PC-9 (cell line): Measurements from ENCODE around the gene GRIA1. TPM values are rescaled to one million over a fixed set of nuclear protein-coding genes. Genes with fewer than 3 reads are reported as not detected.

Experiments used
- BruUV-seq: library from RNA; stranded (reverse); fragments of 400-500 nt; replicated peaks from 2 replicates; lab custom pipeline; 2021; lab: Mats Ljungman, UMichigan
- CTCF ChIA-PET: fragments of 300-600 bp; sonication (Branson Sonifier 250); formaldehyde crosslinking; loops from one replicate; lab custom pipeline; 2022; ENCODE audit warnings: antibody characterized with exemption; lab: Charles Lee
- POLR2A ChIA-PET: fragments of 300-600 bp; sonication (Branson Sonifier 250); formaldehyde crosslinking; loops from one replicate; lab custom pipeline; 2022; ENCODE audit warnings: antibody characterized with exemption; ENCODE audit not compliant: unreplicated experiment; lab: Charles Lee
- DNase-seq, 2 experiments: peaks; one replicate each; pipeline versions ENCODE4 v3.0.0 to v3.0.0-alpha.2; 2015 to 2022; ENCODE audit warnings: mixed read lengths in 1 of 2
- H2AFZ ChIP-seq: fragments of 200-600 bp; sonication (generic); 2 replicates; pipeline ENCODE4 v1.8.1; 2017; ENCODE audit warnings: antibody characterized with exemption
- H3F3A ChIP-seq: fragments of 200-600 bp; sonication (generic); 2 replicates; pipeline ENCODE4 v1.8.1; 2017; ENCODE audit warnings: antibody characterized with exemption, mild to moderate bottlenecking, low read depth; ENCODE audit not compliant: insufficient read depth
- H3K27ac ChIP-seq: fragments of 200-600 bp; sonication (generic); 2 replicates; pipeline ENCODE4 v1.6.1; 2016; ENCODE audit warnings: mixed run types
- H3K27me3 ChIP-seq: fragments of 200-600 bp; sonication (generic); 2 replicates; pipeline ENCODE4 v1.6.1; 2016; ENCODE audit warnings: low read depth, mixed run types; ENCODE audit not compliant: insufficient read depth
- H3K36me3 ChIP-seq: fragments of 200-600 bp; sonication (generic); 2 replicates; pipeline ENCODE4 v1.6.1; 2016; ENCODE audit warnings: low read depth, mixed run types
- H3K4me1 ChIP-seq: fragments of 200-600 bp; sonication (generic); replicated peaks from 2 replicates; pipeline ENCODE4 v1.6.1; 2016; ENCODE audit warnings: mixed run types; ENCODE audit not compliant: insufficient read depth
- H3K4me2 ChIP-seq: fragments of 200-600 bp; sonication (generic); 2 replicates; pipeline ENCODE4 v1.6.1; 2017; ENCODE audit warnings: mixed run types
- H3K4me3 ChIP-seq: fragments of 200-600 bp; sonication (generic); 2 replicates; pipeline ENCODE4 v1.6.1; 2016; ENCODE audit warnings: mixed run types
- H3K79me2 ChIP-seq: fragments of 200-600 bp; sonication (generic); 2 replicates; pipeline ENCODE4 v1.6.1; 2017; ENCODE audit warnings: low read depth, mixed run types
- H3K9me2 ChIP-seq: fragments of 200-600 bp; sonication (generic); 2 replicates; pipeline ENCODE4 v1.8.1; 2017; ENCODE audit warnings: mild to moderate bottlenecking; ENCODE audit not compliant: insufficient read depth
- H3K9me3 ChIP-seq: fragments of 200-600 bp; sonication (generic); 2 replicates; pipeline ENCODE4 v1.8.1; 2016; ENCODE audit warnings: low read depth; ENCODE audit not compliant: insufficient read depth
- H4K20me1 ChIP-seq: fragments of 200-600 bp; sonication (generic); 2 replicates; pipeline ENCODE4 v1.8.1; 2017; ENCODE audit not compliant: insufficient read depth
- CTCF ChIP-seq: fragments of 200-600 bp; sonication (generic); conservative IDR thresholded peaks from 2 replicates; pipeline ENCODE4 v1.6.1; 2017; ENCODE audit warnings: mixed run types, antibody characterized with exemption, mild to moderate bottlenecking, moderate library complexity
- EZH2 ChIP-seq: fragments of 200-600 bp; sonication (generic); IDR thresholded peaks from 2 replicates; pipeline ENCODE4 v1.8.0; 2017; ENCODE audit warnings: antibody characterized with exemption, low read depth
- intact Hi-C: fragments of 100-400 bp; cut with micrococcal nuclease; formaldehyde crosslinking; loops from one replicate; pipeline ENCODE4 v1.10.0; 2022; ENCODE audit not compliant: unreplicated experiment
- total RNA-seq: library from RNA; stranded (reverse); gene quantifications from 2 replicates; pipeline ENCODE4 v1.2.3, GENCODE V29; 2021

GRIA1 gene
- total RNA-seq, 1 experiment from 2014 or later = not detected

- no TSS peak for BruUV-seq
- intact Hi-C loops = no loop called here
Observed at GRCh38 chr5:153809166-153809565, 318.7 kb downstream of the GRIA1 start.

GRCh38 chr5:153813901-153814300, 323.4 kb downstream of the GRIA1 start:
- no peaks in the 10 kb centered on the region for H3K36me3 ChIP-seq
- H3K79me2 ChIP-seq = no peaks in the 10 kb centered on the region
- H3K9me2 ChIP-seq = no peaks in the 10 kb centered on the region
- DNase-seq = no peak
- H3K27ac ChIP-seq = no peak overlapping the region
- no peak overlapping the region for H3K4me3 ChIP-seq
- POLR2A ChIA-PET = no interaction called here
- no peaks in the 10 kb centered on the region for H4K20me1 ChIP-seq
- no TSS peak for BruUV-seq
- peaks cover 10% of the 10 kb centered on the region; the same call in 1 of the 2 replicates for H3K27me3 ChIP-seq
- no peak overlapping the region for H2AFZ ChIP-seq
- no peak overlapping the region for H3K4me2 ChIP-seq
- TF ChIP-seq CTCF (no peak), EZH2 (no peak)
- H3K9me3 ChIP-seq = no peaks in the 10 kb centered on the region
- H3F3A ChIP-seq = no peaks in the 10 kb centered on the region
- H3K4me1 ChIP-seq = no peaks in the 10 kb centered on the region
- intact Hi-C loops = no loop called here
- CTCF ChIA-PET = no interaction called here

More at GRCh38 chr5:153809166-153809565, 318.7 kb downstream of the GRIA1 start:
- Histone ChIP-seq H3K79me2 (no peaks in the 10 kb centered on the region), H3K4me3 (no peak overlapping the region), H3K27ac (no peak overlapping the region), H3K9me2 (no peaks in the 10 kb centered on the region), H4K20me1 (no peaks in the 10 kb centered on the region), H3F3A (no peaks in the 10 kb centered on the region), H3K27me3 (peaks cover 10% of the 10 kb centered on the region; the same call in 1 of the 2 replicates), H3K4me2 (no peak overlapping the region), H3K36me3 (no peaks in the 10 kb centered on the region), H2AFZ (no peak overlapping the region), H3K4me1 (no peaks in the 10 kb centered on the region), H3K9me3 (no peaks in the 10 kb centered on the region)
- POLR2A ChIA-PET = no interaction called here
- no peak for DNase-seq
- CTCF ChIA-PET = no interaction called here
- TF ChIP-seq CTCF (no peak), EZH2 (no peak)

GRCh38 chr5:153816870-153817269, 326.4 kb downstream of the GRIA1 start:
- no peaks in the 10 kb centered on the region for H3K9me3 ChIP-seq
- H3F3A ChIP-seq = no peaks in the 10 kb centered on the region
- no peaks in the 10 kb centered on the region for H3K4me1 ChIP-seq
- H3K79me2 ChIP-seq = no peaks in the 10 kb centered on the region
- no TSS peak for BruUV-seq
- TF ChIP-seq EZH2 (no peak), CTCF (no peak)
- no peak overlapping the region for H3K4me3 ChIP-seq
- no peak for DNase-seq
- no peaks in the 10 kb centered on the region for H3K36me3 ChIP-seq
- H3K27ac ChIP-seq = no peak overlapping the region
- ChIA-PET POLR2A (no interaction called here), CTCF (no interaction called here)
- no peak overlapping the region for H3K4me2 ChIP-seq
- H2AFZ ChIP-seq = no peak overlapping the region
- no peaks in the 10 kb centered on the region for H4K20me1 ChIP-seq
- peaks cover under 1% of the 10 kb centered on the region; the same call in 1 of the 2 replicates for H3K27me3 ChIP-seq
- H3K9me2 ChIP-seq = no peaks in the 10 kb centered on the region
- intact Hi-C loops = no loop called here
